SK-N-SH treated with all-trans-retinoic acid at 6 μM for 48 hours (cell line): ENCODE data around the gene AMPD3.

Experiments used
- ATAC-seq: fragments of 200-7000 bp; cut with Tn5 transposase; 3 replicates; pipeline ENCODE4 v1.9.1; 2020; ENCODE audit warnings: mild to moderate bottlenecking, moderate library complexity
- ARNTL ChIP-seq: fragments of 450-650 bp; formaldehyde crosslinking; IDR thresholded peaks from 2 replicates; pipeline ENCODE4 v1.5.0; 2020; ENCODE audit warnings: low read depth, mild to moderate bottlenecking, moderate library complexity, borderline replicate concordance
- BACH2 ChIP-seq: fragments of 250-450 bp; sonication (Bioruptor Pico); IDR thresholded peaks from 2 replicates; pipeline ENCODE4 v1.9.0; 2021; ENCODE audit warnings: mild to moderate bottlenecking, borderline replicate concordance
- CREB5 ChIP-seq: fragments of 250-450 bp; sonication (Bioruptor Pico); IDR thresholded peaks from 2 replicates; pipeline ENCODE4 v1.5.1; 2020; ENCODE audit warnings: low read depth, mild to moderate bottlenecking, moderate library complexity
- ESRRG ChIP-seq: fragments of 250-450 bp; sonication (Bioruptor Pico); IDR thresholded peaks from 2 replicates; pipeline ENCODE4 v1.6.1; 2021; ENCODE audit warnings: mild to moderate bottlenecking
- GLIS3 ChIP-seq: fragments of 250-450 bp; sonication (Bioruptor Pico); IDR thresholded peaks from 2 replicates; pipeline ENCODE4 v1.5.0; 2020; ENCODE audit warnings: mild to moderate bottlenecking, moderate library complexity
- ISL1 ChIP-seq: fragments of 250-450 bp; sonication (Bioruptor Pico); IDR thresholded peaks from 2 replicates; pipeline ENCODE4 v2.1.2; 2022; ENCODE audit warnings: mild to moderate bottlenecking, moderate library complexity
- OSR1 ChIP-seq: fragments of 250-450 bp; sonication (Bioruptor Pico); IDR thresholded peaks from 2 replicates; pipeline ENCODE4 v1.8.0; 2022; ENCODE audit warnings: moderate library complexity, mild to moderate bottlenecking, inconsistent platforms
- PPARA ChIP-seq: fragments of 250-450 bp; sonication (Bioruptor Pico); IDR thresholded peaks from 2 replicates; pipeline ENCODE4 v1.5.0; 2020; ENCODE audit warnings: mild to moderate bottlenecking, borderline replicate concordance
- RARB ChIP-seq: fragments of 250-450 bp; sonication (Bioruptor Pico); IDR thresholded peaks from 2 replicates; pipeline ENCODE4 v1.8.0; 2021; ENCODE audit warnings: mild to moderate bottlenecking, moderate library complexity
- SNAI2 ChIP-seq: fragments of 250-450 bp; sonication (Bioruptor Pico); IDR thresholded peaks from 2 replicates; pipeline ENCODE4 v1.5.0; 2020; ENCODE audit warnings: mild to moderate bottlenecking, moderate library complexity
- TCF4 ChIP-seq: fragments of 250-450 bp; sonication (Bioruptor Pico); IDR thresholded peaks from 2 replicates; pipeline ENCODE4 v1.8.0; 2021; ENCODE audit warnings: mild to moderate bottlenecking, moderate library complexity, borderline replicate concordance
- TOX ChIP-seq: fragments of 250-450 bp; sonication (Bioruptor Pico); IDR thresholded peaks from 2 replicates; pipeline ENCODE4 v1.8.0; 2021; ENCODE audit warnings: mild to moderate bottlenecking, moderate library complexity, borderline replicate concordance
- TSHZ2 ChIP-seq: fragments of 250-450 bp; sonication (Bioruptor Pico); IDR thresholded peaks from 2 replicates; pipeline ENCODE4 v1.5.0; 2020; ENCODE audit warnings: mild to moderate bottlenecking, moderate library complexity
- ZFP30 ChIP-seq: fragments of 450-650 bp; formaldehyde crosslinking; IDR thresholded peaks from 2 replicates; pipeline ENCODE4 v1.5.0; 2022; ENCODE audit warnings: mild to moderate bottlenecking, moderate library complexity
- ZNF565 ChIP-seq: fragments of 450-650 bp; formaldehyde crosslinking; conservative IDR thresholded peaks from 2 replicates; pipeline ENCODE4 v1.5.0; 2020; ENCODE audit warnings: low read depth, mild to moderate bottlenecking, moderate library complexity
- TF ChIP-seq, protein P1 (sequence below): fragments of 250-450 bp; sonication (Bioruptor Pico); IDR thresholded peaks from 2 replicates; pipeline ENCODE4 v1.8.0; 2021; ENCODE audit warnings: low read depth, mild to moderate bottlenecking, moderate library complexity, borderline replicate concordance
- TF ChIP-seq, protein P2 (sequence below): fragments of 250-450 bp; sonication (Bioruptor Pico); IDR thresholded peaks from 2 replicates; pipeline ENCODE4 v1.5.1; 2021; ENCODE audit warnings: mild to moderate bottlenecking, moderate library complexity
- TF ChIP-seq, protein P3 (sequence below): fragments of 250-450 bp; sonication (Bioruptor Pico); IDR thresholded peaks from 2 replicates; pipeline ENCODE4 v1.8.0; 2020; ENCODE audit warnings: mild to moderate bottlenecking, moderate library complexity, borderline replicate concordance

AMPD3 gene

GRCh38 chr11:10450462-10451425, 4.3 kb upstream of the AMPD3 start:
- no peak for TF ChIP-seq ZFP30 (CRISPR knock-in tag)
- TF ChIP-seq, protein P1, sequence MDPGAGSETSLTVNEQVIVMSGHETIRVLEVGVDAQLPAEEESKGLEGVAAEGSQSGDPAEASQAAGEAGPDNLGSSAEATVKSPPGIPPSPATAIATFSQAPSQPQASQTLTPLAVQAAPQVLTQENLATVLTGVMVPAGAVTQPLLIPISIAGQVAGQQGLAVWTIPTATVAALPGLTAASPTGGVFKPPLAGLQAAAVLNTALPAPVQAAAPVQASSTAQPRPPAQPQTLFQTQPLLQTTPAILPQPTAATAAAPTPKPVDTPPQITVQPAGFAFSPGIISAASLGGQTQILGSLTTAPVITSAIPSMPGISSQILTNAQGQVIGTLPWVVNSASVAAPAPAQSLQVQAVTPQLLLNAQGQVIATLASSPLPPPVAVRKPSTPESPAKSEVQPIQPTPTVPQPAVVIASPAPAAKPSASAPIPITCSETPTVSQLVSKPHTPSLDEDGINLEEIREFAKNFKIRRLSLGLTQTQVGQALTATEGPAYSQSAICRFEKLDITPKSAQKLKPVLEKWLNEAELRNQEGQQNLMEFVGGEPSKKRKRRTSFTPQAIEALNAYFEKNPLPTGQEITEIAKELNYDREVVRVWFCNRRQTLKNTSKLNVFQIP, result no peak
- TF ChIP-seq SNAI2 (CRISPR knock-in tag), result no peak
- TF ChIP-seq, protein P2, sequence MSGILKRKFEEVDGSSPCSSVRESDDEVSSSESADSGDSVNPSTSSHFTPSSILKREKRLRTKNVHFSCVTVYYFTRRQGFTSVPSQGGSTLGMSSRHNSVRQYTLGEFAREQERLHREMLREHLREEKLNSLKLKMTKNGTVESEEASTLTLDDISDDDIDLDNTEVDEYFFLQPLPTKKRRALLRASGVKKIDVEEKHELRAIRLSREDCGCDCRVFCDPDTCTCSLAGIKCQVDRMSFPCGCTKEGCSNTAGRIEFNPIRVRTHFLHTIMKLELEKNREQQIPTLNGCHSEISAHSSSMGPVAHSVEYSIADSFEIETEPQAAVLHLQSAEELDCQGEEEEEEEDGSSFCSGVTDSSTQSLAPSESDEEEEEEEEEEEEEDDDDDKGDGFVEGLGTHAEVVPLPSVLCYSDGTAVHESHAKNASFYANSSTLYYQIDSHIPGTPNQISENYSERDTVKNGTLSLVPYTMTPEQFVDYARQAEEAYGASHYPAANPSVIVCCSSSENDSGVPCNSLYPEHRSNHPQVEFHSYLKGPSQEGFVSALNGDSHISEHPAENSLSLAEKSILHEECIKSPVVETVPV (CRISPR knock-in tag), result no peak
- no peak for TF ChIP-seq CREB5
- TF ChIP-seq BACH2 (CRISPR knock-in tag), result no peak
- no peak for TF ChIP-seq GLIS3 (CRISPR knock-in tag)
- no peak for TF ChIP-seq ZNF565 (CRISPR knock-in tag)
- no peak for TF ChIP-seq TSHZ2 (CRISPR knock-in tag)
- TF ChIP-seq ARNTL (CRISPR knock-in tag), result no peak
- TF ChIP-seq TCF4 (CRISPR knock-in tag), result no peak
- TF ChIP-seq PPARA, result no peak
- TF ChIP-seq TOX (CRISPR knock-in tag), result no peak
- TF ChIP-seq ISL1 (CRISPR knock-in tag), result no peak
- no peak for TF ChIP-seq RARB (CRISPR knock-in tag)
- TF ChIP-seq, protein P3, sequence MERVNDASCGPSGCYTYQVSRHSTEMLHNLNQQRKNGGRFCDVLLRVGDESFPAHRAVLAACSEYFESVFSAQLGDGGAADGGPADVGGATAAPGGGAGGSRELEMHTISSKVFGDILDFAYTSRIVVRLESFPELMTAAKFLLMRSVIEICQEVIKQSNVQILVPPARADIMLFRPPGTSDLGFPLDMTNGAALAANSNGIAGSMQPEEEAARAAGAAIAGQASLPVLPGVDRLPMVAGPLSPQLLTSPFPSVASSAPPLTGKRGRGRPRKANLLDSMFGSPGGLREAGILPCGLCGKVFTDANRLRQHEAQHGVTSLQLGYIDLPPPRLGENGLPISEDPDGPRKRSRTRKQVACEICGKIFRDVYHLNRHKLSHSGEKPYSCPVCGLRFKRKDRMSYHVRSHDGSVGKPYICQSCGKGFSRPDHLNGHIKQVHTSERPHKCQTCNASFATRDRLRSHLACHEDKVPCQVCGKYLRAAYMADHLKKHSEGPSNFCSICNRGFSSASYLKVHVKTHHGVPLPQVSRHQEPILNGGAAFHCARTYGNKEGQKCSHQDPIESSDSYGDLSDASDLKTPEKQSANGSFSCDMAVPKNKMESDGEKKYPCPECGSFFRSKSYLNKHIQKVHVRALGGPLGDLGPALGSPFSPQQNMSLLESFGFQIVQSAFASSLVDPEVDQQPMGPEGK, result no peak
- ATAC-seq, result no peak

GRCh38 chr11:10451426-10452116, 3.5 kb upstream of the AMPD3 start:
- no peak for TF ChIP-seq ZNF565 (CRISPR knock-in tag)
- no peak for ATAC-seq

- ATAC-seq, result no peak
- no peak for TF ChIP-seq ESRRG (CRISPR knock-in tag)
- no peak for TF ChIP-seq CREB5
- TF ChIP-seq, protein P2 (CRISPR knock-in tag), result no peak
- TF ChIP-seq OSR1 (CRISPR knock-in tag), result no peak
These were observed 2.8 kb upstream of the AMPD3 start for GRCh38 chr11:10452211-10452767.
